IPS-15b (cell line): ENCODE data around the gene GRAMD2A.

Experiments
- H3K27me3 ChIP-seq: one replicate; pipeline ENCODE4 v1.6.1; 2013; ENCODE audit warnings: low read length; ENCODE audit not compliant: control insufficient read depth, insufficient read depth
- H3K36me3 ChIP-seq: one replicate; pipeline ENCODE4 v1.6.1; 2013; ENCODE audit warnings: low read length; ENCODE audit not compliant: control insufficient read depth, insufficient read depth
- H3K4me1 ChIP-seq: one replicate; pipeline ENCODE4 v1.6.1; 2013; ENCODE audit warnings: mild to moderate bottlenecking, low read length; ENCODE audit not compliant: control insufficient read depth, insufficient read depth
- H3K4me3 ChIP-seq: one replicate; pipeline ENCODE4 v1.5.1; 2013; ENCODE audit warnings: low read depth, low read length
- H3K9ac ChIP-seq: one replicate; pipeline ENCODE4 v1.6.1; 2013; ENCODE audit warnings: low read depth, mild to moderate bottlenecking, low read length
- H3K9me3 ChIP-seq: one replicate; pipeline ENCODE4 v1.6.1; 2013; ENCODE audit warnings: mild to moderate bottlenecking, low read length; ENCODE audit not compliant: control insufficient read depth, insufficient read depth

Gene GRAMD2A

DNA sequence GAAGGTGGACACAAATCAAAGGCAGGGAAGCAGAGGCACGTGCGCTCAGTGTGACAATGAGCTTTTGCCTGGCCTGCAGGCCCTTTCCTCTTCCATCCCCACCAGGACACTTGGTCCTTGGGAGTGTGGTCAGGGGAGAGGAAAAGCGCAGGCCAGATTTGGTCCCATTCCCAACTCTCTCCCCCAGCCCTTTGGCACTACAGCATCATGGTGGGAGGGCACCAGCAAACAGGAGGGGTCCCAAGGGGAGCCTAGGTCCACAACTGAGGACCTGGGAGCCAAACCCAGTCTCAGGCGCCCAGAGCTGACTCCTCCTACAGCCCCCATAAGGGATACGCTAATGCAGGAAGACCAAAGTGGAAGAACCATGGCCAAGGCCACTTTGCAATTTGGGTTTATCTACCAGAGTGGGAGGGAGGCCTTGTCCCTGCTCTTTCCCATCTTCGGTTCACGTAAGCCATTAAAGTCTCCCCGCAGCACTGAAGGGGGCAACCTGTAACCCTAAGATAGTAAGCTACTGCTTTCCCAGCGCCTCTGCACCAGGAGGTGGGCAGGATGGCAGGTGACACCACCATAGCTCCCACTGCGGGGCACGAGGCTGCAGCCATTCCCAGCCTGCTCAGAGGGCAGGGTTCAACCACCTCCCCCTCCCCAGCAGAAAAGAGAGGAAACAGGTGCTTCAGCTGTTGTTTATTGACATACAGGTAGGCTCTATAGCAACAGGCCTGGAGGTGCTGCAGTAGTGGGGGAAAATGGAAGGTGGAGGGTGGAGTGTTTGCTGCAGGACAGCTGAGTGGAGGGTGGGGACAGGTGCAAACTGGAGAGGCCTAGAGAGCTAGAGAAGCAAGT, 993 bp upstream of the GRAMD2A start:
- Histone ChIP-seq H3K4me3 (peak overlapping the region; percentile 38), H3K9ac (no peak overlapping the region), H3K9me3 (no peaks in the 10 kb centered on the region), H3K27me3 (peaks cover 17% of the 10 kb centered on the region), H3K36me3 (peaks cover 48% of the 10 kb centered on the region), H3K4me1 (no peaks in the 10 kb centered on the region)

DNA sequence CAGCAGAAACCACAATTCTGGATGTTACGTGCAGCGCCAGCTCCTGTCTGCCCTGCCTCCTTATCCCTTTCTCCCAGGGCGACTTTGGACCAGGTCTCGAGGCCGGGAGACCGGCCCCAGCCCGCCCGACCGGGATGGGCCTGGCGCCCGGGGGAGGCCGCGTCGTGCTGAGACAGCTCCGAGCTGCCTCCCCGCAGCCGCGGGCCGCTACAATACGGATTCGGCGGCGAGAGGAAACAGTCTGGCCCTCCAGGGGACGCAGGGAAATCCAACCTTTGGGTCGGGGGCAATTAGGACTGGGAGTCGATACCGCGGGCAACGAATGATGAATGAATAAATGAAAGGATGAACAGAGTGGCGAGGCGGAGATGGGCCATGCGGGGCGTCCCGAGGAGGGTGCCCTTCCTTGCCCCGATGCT, 537 bp downstream of the GRAMD2A start:
- no peaks in the 10 kb centered on the region for H3K9me3 ChIP-seq
- H3K36me3 ChIP-seq = peaks cover 33% of the 10 kb centered on the region
- peak overlapping the region; percentile 47 for H3K9ac ChIP-seq
- no peaks in the 10 kb centered on the region for H3K4me1 ChIP-seq
- H3K27me3 ChIP-seq = peaks cover 17% of the 10 kb centered on the region
- peak overlapping the region; percentile 78 for H3K4me3 ChIP-seq

DNA sequence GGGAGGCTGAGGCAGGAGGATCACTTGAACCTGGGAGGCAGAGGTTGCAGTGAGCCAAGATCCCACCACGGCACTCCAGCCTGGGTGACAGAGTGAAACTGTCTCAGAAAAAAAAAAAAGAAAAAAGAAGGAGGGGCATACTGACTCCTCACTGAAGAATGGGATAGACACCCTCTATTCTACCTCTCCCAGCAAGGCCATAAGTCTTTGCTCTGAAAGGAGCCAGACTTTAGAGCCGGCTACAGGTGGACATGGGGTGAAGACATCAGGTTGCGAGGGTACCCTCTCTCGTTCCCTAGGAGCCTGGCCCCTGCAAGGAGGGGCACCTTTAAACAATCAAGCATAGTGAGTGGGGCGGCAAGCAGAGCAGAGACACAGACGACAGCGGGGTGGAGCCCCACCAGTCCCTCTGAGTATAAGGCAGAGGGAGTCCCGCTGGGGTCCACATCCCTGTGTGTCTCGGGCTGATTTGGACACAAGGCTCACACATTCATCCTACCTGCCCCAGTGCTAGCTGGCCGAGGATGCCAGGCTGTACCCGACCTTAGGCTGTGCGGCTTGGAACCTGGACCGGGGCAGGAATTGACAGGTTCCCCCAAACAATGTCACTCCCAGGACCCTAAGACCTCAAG, 1.1 kb downstream of the GRAMD2A start:
- peaks cover 28% of the 10 kb centered on the region for H3K36me3 ChIP-seq
- peaks cover 17% of the 10 kb centered on the region for H3K27me3 ChIP-seq
- H3K9me3 ChIP-seq = no peaks in the 10 kb centered on the region
- peak overlapping the region; percentile 78 for H3K4me3 ChIP-seq
- H3K4me1 ChIP-seq = no peaks in the 10 kb centered on the region
- H3K9ac ChIP-seq = no peak overlapping the region

DNA sequence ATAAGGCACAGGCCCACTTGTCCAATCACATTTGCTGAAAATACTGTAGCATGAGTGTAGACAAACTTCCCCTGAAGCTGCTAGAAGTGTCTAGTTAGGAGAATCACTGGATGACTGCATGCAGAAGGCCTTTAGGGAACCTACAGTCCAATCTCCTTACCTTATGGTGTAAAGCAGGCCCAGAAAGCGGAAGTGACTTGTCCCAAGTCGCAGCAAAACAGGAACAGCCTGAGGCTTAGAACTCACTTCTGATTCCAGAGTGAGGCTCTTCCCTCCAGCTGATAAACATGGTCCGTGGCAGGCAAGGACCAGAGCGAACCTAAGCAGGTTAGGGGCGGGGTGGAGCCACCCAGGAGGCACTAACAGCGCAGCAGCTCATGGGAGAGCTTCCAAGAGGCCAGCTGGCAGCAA, 2.5 kb downstream of the GRAMD2A start:
- no peak overlapping the region for H3K9ac ChIP-seq
- no peaks in the 10 kb centered on the region for H3K9me3 ChIP-seq

DNA sequence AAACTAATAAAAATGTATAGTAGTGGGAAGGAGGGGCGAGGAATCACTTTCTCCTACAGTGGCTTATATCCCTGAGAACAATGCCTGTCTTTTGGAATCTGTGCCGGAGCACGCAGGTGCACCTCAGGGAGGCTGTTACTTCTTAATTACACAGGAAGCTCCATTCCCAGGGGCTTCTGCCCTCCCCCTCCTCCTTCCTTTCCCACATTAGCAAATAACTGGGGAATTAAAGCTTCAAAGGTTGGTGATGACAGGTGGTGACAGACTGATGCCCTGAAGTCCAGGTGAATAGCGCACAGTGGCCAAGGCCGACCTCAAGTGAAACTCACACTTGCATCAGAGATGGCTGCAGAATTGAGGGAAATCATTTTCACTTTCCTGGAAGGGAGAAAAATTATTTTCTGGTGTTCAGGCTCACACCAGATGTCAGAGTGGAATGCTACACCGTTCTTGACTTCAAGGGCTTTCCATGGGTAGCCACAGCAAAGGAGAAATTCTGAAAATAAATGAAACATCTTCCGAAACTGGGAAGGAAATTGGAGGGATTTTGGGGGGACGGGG, 3.7 kb downstream of the GRAMD2A start:
- Histone ChIP-seq H3K36me3 (peaks cover 4% of the 10 kb centered on the region), H3K27me3 (peaks cover 17% of the 10 kb centered on the region), H3K4me3 (no peak overlapping the region), H3K9ac (no peak overlapping the region), H3K4me1 (no peaks in the 10 kb centered on the region), H3K9me3 (no peaks in the 10 kb centered on the region)

More for the DNA sequence above, 2.5 kb downstream of the GRAMD2A start:
- Histone ChIP-seq H3K36me3 (peaks cover 14% of the 10 kb centered on the region), H3K4me1 (no peaks in the 10 kb centered on the region), H3K4me3 (no peak overlapping the region), H3K27me3 (peaks cover 17% of the 10 kb centered on the region)

DNA sequence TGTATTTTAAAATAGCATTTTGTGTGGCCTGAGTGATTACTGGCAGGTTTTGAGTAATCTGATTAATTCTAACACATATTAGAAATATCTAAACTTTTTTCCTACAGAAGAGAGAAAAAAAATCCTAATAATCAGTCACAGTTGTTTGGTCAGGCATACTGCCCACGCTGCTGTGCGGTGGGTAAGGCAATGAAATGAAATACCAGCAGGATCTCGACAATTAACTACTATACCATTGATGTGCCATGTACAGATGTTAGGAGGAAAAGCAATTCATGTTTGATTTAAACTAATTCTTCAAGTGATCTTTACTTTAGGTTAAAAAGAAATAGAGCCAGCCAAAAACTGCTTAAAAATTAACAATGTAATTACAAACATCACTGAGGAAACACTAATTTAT, 5.2 kb downstream of the GRAMD2A start:
- no peaks in the 10 kb centered on the region for H3K36me3 ChIP-seq
- H3K9ac ChIP-seq = no peak overlapping the region
- H3K4me1 ChIP-seq = no peaks in the 10 kb centered on the region
- H3K27me3 ChIP-seq = peaks cover 17% of the 10 kb centered on the region
- H3K9me3 ChIP-seq = no peaks in the 10 kb centered on the region
- H3K4me3 ChIP-seq = no peak overlapping the region

DNA sequence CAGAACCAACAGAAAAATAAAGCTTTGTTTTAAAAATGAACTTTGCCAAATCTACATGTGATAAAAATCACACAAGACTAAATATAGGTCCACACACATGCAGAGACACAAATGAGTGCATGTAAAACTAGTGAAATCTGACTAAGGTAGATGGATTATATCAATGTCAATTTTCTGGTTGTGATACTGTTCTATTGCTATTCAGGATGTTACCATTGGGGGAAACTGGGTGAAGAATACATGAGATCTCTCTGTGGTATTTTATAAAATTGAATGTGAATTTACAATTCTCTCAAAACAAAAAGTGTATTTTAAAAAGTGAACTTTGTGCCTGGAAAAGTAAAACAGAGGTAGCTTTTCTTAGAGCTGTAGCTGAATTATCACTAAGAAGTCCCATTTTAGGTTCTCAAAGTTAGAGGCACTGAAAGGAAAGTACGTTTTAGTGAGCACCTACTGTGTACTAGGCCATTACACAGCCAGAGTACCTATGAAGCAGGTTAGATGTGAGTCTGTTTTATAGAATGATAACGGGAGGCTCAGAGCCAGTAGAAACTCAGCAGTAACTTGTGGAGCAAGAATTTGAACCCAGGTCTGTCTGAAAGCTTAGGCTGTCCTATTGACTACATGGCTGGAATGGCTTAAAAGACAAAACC, 8.2 kb downstream of the GRAMD2A start:
- H3K9ac ChIP-seq = no peak overlapping the region
- no peaks in the 10 kb centered on the region for H3K9me3 ChIP-seq
- H3K27me3 ChIP-seq = no peaks in the 10 kb centered on the region
- no peaks in the 10 kb centered on the region for H3K4me1 ChIP-seq
- no peaks in the 10 kb centered on the region for H3K36me3 ChIP-seq
- H3K4me3 ChIP-seq = no peak overlapping the region

DNA sequence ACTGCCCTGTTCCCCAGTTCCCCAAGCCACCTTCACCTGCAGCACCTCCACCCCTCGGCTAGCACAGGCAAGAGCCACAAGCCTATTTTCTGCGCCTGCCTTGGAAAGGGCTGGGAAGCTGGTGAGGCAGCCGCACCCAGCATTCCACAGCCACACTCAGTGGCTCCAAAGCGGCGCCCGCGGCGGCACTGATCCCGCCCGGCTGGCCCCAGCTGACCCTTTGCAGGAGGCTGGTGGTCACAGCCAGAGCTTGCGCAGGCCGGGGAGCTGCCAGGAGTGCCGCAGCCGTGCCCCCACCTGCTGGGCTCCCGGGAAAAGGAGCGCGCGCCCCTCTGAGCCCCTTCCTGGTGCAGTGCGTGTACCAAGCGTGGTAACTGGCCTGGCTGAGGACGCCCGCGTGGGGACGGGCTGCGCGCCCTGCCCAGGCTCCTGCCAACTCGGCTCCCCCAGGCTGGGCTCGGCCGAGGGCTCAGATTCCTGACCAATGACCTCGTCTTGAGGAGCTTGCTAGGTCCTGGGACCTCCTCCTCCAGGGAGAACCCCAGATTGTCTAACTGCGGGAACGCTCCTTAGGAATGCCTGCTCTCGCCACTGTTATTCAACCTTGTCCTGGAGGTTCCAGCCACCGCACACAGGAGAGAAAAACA, 13.3 kb downstream of the GRAMD2A start:
- H3K36me3 ChIP-seq = no peaks in the 10 kb centered on the region
- peaks cover 3% of the 10 kb centered on the region for H3K4me1 ChIP-seq
- no peaks in the 10 kb centered on the region for H3K9me3 ChIP-seq
- peaks cover 7% of the 10 kb centered on the region for H3K27me3 ChIP-seq
- H3K4me3 ChIP-seq = peak overlapping the region; percentile 52
- peak overlapping the region; percentile 74 for H3K9ac ChIP-seq

DNA sequence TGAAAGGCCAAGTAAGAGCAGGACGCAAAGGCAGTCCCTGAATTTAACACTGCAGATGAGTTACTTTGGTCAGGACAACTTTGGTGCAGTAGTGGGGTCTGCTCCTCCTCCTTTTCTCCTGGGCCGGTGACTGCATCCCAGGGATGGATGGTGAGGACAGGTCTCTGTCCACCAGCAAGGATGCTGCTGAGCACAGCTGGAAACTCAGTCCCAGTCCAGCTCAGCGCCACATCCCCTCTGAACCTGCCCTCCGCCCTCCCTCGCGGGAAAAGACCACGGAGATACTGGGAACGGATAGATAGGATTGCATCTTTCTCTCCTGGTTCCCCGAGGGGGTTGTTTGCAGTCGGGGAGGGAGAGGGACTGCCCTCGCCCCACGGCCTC, 13.8 kb downstream of the GRAMD2A start:
- Histone ChIP-seq H3K27me3 (peaks cover 7% of the 10 kb centered on the region), H3K36me3 (no peaks in the 10 kb centered on the region), H3K4me3 (peak overlapping the region; percentile 52), H3K9ac (no peak overlapping the region), H3K9me3 (no peaks in the 10 kb centered on the region), H3K4me1 (peaks cover 3% of the 10 kb centered on the region)

DNA sequence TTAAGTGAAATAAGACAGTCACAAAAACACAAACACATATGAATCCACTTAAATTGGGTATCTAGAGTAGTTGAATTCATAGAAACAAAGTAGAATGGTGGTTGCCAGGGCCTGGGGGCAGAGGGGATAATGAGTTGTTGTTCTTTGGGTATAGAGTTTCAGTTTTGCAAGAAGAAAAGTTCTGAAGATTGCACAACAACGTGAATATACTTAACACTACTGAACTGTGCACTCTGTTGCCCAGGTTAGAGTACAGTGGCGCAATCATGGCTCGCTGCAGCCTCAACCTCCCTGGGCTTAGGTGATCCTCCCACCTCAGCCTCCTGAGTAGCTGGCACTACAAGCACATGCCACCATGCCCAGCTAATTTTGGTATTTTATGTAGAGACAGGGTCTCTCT, 14.9 kb downstream of the GRAMD2A start:
- Histone ChIP-seq H3K9me3 (no peaks in the 10 kb centered on the region), H3K4me1 (peaks cover 3% of the 10 kb centered on the region), H3K4me3 (no peak overlapping the region), H3K36me3 (no peaks in the 10 kb centered on the region), H3K27me3 (peaks cover 7% of the 10 kb centered on the region), H3K9ac (no peak overlapping the region)

DNA sequence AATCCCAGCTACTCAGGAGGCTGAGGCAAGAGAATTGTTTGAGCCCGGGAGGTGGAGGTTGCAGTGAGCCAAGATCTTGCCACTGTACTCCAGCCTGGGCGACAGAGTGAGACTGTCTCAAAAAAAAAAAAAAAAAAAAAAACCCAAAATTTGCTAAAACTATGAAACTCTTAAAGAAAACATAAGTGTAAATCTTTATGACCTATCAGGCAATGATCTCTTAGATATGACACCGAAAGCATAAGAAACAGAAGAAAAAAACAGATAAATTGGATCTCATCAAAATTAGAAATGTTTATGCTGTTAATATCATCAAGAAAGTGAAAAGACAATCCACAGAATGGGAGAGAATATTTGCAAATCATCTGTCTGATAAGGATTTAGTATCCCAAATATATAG, 15.3 kb downstream of the GRAMD2A start:
- Histone ChIP-seq H3K36me3 (no peaks in the 10 kb centered on the region), H3K9me3 (no peaks in the 10 kb centered on the region), H3K4me3 (no peak overlapping the region), H3K4me1 (peaks cover 3% of the 10 kb centered on the region), H3K9ac (no peak overlapping the region), H3K27me3 (peaks cover 7% of the 10 kb centered on the region)
